ENCODE data around the gene BASP1.
"Not testable (repeated sequence)": the region's sequence is repeated elsewhere in the genome, so short reads cannot be mapped to it uniquely, and the experiment has no call there.

Gene BASP1

DNA sequence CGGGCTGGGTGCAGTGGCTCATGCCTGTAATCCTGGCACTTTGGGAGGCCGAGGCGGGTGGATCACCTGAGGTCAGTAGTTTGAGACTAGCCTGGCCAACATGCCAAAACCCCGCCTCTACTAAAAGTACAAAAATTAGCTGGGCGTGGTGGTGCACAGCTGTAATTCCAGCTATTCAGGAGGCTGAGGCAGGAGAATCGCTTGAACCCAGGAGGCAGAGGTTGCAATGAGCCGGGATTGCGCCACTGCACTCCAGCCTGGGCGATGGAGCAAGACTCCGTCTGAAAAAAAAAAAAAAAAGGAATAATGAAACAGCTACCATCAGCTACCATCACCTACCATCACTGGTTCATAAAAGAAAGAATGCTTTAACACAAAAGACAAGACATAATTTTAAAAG is 25.9 kb upstream of the BASP1 start:
- not testable (repeated sequence) for DNase-seq (ENCODE audit: low read depth)

DNA sequence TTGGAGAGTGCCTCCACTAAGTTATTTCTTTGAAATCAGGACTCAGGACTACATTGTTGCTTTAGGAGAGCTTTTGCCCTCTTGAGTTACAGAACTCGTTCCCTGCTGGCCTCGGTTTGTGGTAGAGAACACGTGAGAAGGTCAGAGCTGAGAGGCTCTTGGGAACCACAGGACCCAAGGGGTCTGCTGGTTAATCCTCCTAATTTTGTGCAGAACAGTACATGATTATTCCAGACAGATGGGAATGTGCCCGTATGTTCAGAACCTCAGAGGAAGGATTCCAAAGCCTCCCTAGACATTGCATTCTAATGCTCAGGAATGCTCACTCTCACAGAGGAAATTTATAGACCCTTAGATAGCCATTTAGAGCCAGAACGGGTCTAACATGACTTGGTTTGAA is 25.2 kb upstream of the BASP1 start:
- DNase-seq (ENCODE audit: low read depth), result no peak

DNA sequence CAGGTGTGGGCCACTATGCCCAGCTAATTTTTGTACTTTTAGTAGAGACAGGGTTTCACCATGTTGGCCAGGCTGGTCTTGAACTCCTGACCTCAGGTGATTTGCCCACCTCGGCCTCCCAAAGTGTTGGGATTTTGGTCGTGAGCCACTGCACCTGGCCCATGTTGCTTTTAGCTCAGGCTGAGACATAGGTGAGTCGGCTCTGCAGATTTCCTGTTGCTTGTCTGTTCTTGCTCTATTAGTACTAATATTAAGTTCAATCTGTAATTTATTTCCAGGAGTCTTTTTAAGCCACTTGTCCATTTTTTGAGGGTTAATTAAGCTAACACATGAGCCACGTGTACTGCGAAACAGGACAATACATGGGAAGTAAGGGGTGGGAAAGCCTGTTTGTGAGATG is 21.4 kb upstream of the BASP1 start:
- DNase-seq (ENCODE audit: low read depth), result no peak

DNA sequence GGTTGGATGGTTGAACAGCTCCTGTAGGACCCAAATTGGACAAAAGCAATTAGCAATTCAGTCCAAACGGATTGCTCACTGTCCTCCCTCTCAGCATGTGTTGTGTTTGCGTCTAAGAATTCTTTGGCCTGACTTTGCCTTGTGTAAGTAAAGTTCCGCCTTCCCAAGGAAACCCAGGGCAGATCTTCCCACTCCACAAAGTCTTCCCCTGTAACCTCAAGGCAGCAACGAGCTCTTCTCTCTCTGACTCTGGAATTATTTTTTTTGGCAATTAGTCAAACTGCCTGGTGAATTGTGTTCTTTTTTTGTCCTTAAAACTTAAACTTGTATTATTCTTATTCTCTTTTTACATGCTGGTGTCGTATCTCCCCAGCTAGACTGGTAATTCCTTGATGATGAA is 20.7 kb upstream of the BASP1 start:
- no peak for DNase-seq (ENCODE audit: low read depth)

DNA sequence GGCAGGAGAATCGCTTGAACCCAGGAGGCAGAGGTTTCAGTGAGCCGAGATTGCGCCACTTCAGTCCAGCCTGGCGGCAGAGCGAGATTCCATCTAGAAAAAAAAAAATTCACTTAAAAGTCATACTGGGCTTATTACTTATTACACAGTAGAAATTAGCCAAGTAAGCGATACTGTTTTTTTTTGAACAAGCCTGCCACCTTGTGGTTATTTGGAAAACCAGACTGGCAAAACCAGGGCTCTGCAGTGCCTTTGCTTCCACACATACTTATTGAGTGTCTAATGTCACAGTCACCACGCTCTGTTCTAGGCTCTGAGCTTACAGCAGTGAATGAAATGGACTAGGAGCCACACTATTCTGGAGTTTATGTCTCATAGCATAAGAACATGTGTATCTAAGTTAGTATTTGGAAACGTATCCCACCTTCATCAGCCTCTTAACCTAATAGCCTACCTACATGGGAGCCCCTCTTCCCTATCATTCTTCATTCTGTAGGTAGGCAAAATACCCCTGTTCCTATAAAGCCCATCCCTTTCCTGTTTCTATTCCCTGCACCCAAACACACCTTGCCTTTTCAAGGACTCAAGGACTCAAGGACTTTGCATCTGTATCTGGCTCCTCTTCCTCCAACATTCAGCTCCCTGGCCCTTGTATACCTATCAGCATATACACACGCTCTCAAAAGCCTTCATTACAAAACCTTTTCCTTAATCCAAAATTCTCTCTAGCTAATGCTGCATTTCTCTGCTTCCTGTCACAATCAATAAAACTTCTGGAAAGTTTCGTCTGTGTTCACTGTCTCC is 13.9 kb upstream of the BASP1 start:
- DNase-seq (ENCODE audit: low read depth), result no peak

DNA sequence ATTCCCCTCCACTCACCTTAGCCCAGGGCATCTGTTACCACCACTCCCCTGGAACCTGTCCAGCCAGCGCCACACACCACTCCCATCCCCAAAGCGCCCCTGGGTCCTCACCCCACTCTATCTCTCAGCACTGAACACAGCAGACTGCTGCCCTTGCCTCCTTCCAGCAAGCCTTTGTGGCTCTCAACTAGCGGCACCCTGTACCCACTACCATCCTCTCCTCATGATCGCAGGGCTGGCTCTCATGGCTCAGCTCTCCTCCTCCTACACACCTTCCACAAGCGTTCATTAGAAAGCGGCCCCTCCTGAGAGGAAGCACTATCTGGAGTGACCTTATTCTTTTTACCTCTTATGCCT is 13.3 kb upstream of the BASP1 start:
- no peak for DNase-seq (ENCODE audit: low read depth)

DNA sequence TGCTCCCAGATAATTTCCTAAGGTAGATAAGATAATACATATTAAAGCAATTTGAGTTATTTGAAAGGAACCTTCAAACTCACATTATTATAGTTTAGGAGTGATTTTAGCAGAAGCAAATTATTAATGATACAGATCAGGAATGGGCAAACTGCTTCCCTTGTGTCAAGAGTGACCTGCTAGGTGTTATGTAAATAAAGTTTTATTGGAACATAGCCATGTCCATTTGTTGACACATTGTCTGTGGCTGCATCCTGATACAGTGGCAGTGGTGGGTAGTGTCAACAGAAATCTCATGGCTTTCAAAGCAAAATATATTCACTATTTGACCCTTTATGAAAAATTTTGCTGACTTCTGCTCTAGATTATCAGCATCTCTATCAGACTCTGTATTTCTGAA is 11.4 kb upstream of the BASP1 start:
- DNase-seq (ENCODE audit: low read depth), result no peak

DNA sequence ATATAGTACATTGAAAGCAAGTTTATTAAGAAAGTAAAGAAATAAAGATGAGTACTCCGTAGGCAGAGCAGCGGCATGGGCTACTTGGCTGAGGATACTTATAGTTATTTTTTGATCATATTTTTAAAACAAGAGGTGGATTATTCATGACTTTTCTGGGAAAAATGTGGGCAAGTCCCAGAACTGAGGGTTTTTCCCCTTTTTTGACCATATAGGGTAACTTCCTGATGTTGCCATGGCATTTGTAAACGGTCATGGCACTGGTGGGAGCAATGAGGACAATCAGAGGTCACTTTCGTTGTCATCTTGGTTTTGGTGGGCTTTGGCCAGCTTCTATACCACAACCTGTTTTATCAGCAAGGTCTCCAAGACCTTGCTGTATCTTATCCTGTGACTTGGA is 5.2 kb upstream of the BASP1 start:
- no peak for DNase-seq (ENCODE audit: low read depth)

DNA sequence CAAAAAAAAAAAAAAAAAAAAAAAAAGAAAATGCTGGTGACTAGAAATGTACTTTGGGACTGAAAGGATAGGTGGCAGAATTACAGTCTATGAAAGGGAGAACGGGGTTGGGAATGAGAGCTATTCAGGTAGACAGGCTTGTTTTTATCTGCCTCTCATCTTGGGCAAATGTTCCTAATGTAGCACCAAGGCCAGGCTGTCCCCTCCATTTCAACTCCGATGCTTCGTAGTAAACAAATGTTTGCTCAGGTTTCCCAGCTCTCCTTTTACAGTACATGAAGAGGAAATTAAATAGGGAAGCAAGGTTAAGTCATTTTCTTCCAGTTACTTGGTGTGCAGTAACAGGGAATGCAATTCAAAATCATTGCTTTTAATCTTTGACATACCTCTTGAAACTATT is 4.4 kb upstream of the BASP1 start:
- DNase-seq (ENCODE audit: low read depth), result no peak

DNA sequence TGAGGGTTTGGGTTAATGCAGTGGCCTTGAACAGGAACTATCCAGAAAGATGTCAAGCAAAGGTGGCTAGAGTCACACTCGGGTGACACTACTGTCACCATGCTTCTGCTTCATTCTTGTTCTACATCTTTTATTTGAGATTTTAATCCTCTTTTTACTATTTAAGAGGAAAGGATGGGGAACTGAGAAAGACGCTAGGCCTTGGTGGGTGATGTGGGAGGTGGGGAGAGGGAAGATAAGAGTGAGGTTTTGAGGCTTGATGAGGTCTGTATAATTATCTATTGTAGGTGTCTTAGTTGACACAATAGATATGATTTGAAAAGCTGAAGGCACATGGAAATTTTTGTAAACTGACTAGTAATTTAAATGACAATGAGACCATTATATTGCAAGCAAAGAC is 3.5 kb upstream of the BASP1 start:
- no peak for DNase-seq (ENCODE audit: low read depth)

DNA sequence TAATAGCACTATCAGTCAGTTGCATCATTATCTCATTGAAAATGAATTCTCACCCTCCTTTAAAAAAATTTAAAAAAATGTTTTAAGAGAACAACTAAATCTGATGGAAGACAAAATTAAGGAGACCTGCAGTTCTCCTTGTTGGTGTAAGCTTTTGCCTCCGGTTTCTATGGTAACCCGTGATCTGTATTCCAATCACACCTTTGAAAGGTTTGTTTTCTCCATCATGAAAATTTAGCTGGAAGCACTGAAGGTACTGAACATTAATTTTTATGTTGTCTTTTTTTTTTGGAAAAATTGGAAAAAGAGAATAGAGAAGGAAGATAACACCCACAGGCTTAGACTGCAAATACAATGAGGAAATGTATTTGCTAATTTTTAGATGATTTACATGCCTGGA is 2.5 kb upstream of the BASP1 start:
- no peak for DNase-seq (ENCODE audit: low read depth)

DNA sequence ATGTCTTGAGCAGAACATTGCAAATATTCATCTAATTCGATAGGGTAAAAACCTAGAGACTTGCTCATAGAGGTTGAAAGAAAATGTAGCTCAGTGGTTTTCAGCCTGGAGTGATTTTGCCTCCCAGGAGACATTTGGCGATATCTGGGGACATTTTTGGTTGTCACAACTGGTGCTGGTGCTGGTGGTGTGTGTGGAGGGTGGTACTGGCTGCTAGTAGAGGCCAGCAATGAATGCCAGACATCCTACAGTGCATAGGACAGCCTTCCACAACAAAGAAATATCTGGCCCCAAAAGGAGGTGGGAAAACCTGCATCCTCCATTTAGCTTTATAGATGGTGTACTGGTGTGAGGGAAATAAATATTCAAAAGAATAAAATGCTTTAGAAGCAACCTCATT is 2.1 kb upstream of the BASP1 start:
- DNase-seq (ENCODE audit: low read depth), result no peak

DNA sequence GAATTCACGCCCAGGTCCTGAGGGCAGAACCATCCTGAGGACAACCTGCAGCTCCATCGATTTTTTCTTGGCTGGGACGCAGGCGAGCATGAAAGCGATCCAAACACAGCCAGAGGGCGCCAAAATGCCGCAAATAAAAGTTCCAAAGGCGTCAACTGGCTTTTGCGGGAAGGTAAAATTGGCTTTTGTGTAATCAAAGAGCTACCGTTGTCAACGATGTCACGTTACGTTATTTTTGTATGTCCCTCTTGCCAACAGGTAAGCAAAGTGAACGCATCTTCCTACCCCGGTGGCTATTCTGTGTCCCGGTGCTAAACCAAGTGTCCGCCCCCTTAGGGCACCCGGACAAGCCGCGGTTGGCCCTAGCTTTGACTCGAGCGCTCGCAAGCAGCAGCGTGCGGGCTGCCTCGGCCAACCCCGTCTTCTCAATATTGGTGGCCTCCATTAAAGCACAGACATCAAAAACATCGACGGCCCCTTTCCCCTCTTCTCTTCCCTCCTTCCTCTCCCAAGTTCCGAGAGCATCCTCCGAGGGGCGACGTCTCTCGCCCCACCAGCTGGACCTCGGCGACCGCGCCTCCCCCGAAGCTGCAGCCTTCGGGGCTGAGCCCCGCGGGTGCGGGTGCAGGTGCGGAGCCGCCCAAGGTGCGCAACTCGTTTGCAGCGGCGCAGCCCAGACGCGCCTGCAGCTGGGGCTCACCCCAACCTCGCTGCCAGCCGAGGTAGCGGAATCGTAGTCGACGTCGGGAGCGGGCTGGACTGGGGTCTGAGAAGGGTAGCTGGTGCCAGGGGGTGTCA is 1.1 kb upstream of the BASP1 start:
- no peak for DNase-seq (ENCODE audit: low read depth)

DNA sequence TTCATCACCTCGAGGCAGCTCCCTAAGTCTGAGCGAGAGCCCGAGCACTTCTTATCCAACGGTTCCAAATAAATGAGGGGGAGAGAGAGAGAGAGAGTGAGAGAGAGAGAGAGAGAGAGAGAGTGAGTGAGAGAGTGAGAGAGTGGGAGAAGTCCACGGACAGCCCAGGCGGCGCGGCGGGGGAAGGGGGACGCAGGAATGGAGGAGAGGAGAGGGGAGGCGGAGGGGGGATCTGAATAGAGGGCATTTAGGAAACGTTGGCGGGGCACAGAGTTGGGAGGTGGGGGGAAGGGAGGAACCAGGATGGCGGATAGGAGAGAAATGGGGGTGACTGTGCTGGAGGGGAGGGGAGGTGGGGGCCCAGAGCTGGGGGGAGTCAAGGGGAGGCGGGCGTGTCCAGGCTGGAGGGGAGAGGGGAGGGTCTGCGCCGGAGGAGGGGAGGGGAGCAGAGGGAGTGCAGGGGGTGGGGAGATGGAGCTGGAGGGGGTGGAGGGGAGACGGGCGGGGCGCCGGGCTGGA is 398 bp upstream of the BASP1 start:
- no peak for DNase-seq (ENCODE audit: low read depth)

DNA sequence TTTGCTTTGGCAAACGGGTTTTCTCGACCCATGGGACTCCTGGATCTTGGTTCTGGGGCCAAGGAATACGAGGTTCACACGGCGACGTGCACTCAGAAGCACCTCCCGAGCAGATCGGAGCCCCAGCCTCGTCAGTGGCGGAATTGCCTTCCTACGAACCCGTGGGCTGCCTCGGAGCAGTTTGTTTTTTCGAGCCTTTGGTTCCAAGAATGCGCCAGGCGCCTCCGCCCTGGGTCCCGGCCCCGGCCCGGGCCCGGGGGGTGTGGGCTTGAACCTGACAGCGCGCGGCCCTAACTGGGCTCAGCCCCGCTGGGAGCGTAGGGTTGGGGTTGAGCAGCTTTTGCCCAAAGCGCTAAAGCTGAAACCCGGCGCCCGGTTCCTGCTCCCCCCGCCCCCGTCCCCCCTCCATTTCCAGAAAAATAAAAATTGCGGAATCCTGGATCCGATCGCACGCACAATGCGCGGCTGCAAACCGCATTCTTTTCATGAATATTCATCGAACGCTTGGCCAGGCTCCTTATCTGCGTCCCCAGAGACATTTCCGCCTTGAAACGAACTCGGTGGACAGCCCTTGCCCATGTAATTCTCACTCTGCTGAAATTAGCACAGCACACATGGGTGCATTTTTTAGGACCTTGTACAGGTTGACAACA is 1.0 kb downstream of the BASP1 start:
- DNase-seq (ENCODE audit: low read depth), result no peak

DNA sequence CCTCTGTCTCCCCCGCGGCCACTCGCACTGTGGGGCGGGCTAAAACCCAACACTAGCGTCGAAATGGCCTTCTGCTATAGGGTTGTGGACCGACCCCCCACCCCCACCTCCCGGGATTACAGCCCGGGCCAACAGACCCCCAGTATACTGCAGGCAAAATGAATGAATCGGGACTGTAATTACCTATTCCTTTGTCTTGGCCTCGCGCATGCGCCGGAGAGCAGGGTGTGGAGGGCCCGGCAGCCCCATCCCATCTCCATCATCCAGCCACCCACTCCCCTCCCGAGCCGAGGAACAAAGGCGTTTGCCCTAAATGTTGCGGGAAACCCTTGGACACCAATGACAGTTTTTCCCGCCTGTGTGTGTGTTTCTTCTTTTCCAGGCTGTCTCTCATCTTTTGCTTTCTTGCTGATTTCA is 1.6 kb downstream of the BASP1 start:
- no peak for DNase-seq (ENCODE audit: low read depth)

DNA sequence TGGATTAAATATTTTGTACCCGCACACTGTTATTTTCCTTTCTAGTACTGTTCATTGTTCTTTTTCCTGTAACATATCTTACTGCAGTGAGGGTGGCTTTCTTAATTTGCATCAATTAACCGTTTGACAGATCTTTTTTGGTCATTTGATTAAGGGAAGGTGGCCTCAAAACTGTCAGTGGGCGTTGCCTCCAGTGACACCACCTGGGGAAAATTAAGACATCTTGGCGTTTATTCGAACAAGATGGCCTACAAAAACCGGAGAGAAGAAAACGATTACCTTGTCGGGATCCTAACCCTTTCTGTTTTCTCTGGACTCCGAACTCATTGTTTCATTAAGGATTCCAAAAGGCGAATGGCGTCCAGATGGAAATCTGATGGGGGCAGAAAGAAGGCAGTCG is 2.0 kb downstream of the BASP1 start:
- no peak for DNase-seq (ENCODE audit: low read depth)

DNA sequence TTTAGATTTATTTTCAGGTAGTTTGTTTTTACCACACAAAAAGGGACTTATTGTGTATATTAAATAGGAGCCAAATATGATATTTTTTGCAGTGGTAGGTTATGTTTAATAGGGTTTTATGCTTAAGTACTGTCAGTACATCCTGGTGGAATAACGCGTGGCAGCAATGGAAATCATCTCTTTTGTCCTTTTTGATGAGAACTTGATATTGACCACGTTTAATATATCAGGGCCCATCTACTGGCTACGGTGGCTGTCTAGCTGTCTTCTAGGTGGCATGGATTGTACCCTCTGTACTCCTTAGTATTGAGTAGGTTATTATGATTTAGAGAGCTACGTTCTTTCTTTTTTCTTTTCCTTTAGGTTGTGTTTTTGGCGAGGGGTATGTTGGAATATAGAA is 2.6 kb downstream of the BASP1 start:
- no peak for DNase-seq (ENCODE audit: low read depth)

DNA sequence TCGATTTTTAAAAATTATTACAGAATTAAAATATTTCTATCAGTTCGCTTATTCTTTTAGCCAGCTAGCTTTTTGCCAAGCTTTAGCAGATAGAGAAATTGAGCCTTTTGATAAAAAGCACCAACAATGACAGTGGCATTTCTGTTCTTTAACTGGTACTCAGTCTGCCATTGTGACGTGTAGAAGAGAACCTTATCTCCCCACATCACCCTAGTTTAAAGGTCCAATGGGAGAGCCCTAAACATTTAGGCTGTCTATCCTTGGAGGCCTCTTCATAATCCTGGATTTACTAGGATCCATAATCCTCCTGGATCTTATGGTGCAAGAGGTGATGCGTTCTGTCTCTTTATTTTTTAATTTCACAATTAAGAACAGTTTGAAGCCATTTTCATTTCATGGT is 3.0 kb downstream of the BASP1 start:
- no peak for DNase-seq (ENCODE audit: low read depth)

DNA sequence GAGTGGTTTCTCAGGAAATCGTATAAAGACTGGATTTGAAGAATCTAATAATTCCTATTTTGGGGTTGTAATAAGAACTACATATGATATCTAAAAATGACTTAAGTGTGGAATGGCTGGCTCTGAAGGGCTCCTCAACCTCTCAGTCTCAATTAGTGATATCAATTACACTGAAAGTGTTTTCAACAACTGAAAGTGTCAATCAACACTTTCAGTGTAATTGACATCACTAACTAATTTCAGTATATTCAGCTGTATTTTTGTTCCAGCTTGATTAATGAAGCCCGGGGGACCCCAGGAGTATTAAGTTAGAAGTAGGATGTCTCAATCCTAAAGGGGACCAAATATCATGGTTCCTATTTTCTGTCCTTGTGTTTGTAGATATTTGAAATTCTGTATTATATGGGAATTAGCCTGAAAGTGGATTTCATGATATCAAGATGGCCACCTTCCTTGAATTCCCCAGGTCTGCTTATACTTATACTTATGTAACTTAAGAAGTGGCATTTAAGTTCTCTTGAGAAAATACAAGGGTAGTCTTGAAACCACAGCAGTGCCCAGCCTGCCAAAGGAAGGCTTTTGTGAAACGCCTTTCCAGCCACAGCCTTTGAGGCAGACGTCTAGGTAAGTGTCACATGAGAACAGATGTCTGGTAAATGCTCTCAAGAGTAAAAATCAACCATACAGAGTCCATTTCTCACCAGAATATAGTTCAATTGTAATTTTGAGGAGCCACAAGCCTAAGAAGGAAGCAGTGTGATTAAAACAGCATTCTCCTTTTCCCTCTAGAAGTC is 4.6 kb downstream of the BASP1 start:
- DNase-seq (ENCODE audit: low read depth), result no peak

DNA sequence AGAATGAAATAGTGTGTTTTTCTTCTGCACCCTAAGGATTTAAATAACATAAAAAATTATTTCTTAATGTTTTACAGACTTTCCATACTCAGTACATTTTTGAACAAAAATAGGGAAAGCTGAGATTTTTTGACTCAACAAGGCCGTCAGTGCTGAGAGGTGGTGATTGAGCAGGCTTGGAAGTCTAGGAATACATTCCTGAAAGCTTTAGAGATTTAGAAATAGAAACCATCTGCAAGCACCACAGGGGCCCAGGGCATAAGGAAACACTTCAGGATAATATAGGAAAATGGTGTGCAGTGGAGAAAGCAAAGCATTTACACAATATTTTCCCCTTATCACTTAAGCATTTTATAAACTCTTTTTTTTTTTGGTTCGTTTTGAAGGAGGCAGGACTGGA is 5.2 kb downstream of the BASP1 start:
- DNase-seq (ENCODE audit: low read depth), result no peak

Measured in activated T-helper 1 cell treated with Interleukin-2 at 50 U/mL for 16 hours (primary cell).